GM19240 (cell line): Measurements from ENCODE around the gene GAL.

Experiments
- DNase-seq: peaks from one replicate; pipeline ENCODE4 v3.0.0; 2011; ENCODE audit warnings: low spot score; ENCODE audit not compliant: insufficient read length

GAL gene

GRCh38 chr11:68707527-68707926, 23.2 kb downstream of the GAL start:
- DNase-seq: no peak

DNA sequence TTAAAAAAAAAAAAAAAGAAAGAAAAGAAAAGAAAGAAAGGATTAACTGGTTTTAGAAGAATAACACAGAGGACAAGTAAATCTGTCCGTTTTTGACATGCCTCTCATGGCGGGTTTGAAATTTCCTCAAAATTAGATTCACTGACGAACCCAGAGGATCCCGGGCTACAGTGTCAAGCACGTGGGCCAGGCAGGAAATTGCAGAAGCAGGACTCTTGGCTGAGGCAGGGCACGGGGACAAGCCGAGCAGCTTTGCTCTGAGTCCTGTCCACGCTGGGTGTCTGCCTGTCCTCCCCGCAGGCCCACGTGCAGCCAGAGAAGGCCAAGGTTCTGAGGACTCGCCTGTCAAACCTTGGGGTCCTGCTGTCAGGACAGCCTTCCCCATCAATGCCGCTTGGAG, 24.7 kb downstream of the GAL start:
- DNase-seq: no peak

- no peak for DNase-seq
Measured at GRCh38 chr11:68710409-68710808, 26.1 kb downstream of the GAL start.

- no peak for DNase-seq
Measured at GRCh38 chr11:68711114-68711513, 26.8 kb downstream of the GAL start.

DNA sequence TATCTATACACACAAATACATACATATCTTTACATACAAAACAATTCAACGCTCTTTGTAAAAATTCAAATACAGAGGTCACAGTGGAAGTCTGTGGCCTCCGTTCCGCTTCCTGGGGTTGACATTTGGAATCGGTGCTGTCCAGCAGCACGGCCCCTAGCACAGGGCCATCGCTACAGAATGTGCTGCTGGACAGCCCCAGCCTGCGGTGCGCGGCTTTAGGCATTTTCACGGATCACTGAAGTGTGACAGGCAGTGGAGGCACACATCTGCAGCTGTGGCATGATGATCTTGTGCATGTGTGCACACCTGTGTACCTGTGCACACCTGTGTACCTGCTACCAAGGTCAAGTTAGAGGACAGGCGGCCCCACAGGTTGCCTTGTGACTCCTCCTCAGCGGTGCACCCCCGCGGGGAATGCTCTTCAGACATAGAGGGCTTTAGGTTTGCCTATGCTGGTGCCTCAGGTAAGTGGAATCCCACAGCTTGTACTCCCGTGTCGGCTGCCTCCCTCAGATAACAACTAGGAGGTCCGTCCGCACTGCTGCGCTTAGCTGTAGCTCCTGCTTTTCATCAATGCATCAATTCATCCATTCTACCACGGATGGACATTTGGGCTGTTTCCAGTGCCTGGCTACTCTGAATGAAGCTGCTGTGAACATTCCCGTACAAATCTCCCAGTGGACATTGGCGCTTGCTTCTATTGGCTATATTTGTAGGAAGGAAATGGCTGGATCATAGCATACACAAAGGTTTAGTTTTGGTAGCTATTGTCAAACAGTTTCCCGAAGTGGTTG, 29.9 kb downstream of the GAL start:
- no peak for DNase-seq

DNA sequence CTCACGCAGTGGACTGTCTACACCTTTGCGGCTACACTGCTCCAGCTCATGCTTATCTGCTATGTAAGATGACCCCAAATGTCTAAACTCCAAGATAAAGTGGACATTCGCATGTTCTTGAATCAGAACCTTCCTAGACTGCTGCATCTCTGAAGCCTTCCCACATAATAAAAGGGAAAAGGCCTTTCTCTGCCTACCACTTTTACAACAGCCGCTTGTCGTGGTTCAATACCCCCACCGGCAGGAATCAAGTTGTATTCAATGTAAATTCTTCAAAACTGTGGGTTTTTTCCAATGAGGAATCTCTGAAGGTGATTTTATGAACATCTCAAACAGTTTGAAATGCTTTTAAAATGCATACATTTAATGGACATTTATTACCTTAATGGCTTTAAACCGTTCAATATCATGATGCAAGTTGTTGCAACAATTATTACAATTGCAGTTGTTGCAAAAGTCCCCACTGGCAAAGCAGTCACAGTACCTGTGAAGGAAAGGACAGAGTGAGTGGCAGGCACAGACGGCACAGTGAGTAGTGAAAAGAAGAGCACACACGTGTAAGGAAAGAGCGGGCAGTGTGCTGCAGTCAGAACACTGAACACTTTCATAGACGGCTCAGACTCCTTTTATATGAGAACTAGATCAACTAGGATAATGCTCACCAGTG, 31.2 kb downstream of the GAL start:
- DNase-seq: no peak

GRCh38 chr11:68721075-68721474, 36.7 kb downstream of the GAL start:
- DNase-seq: no peak

DNA sequence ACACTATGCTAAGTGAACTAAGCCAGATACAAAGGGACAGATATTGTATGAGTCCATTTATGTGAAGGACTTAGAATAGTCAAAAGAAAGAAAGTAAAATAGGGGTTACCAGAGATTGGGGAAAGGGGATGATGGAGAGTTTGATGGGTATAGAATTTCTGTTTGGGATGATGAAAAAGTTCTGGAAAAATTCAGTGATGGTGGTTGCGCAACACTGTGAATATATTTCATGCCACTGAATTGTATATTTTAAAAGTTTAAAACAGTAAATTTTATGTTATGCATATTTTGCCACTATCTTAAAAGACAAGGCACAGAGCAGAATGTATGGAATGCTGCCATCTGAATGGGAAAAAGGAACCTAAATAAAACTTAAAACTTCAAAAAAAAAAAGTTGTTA, 37.8 kb downstream of the GAL start:
- no peak for DNase-seq

DNA sequence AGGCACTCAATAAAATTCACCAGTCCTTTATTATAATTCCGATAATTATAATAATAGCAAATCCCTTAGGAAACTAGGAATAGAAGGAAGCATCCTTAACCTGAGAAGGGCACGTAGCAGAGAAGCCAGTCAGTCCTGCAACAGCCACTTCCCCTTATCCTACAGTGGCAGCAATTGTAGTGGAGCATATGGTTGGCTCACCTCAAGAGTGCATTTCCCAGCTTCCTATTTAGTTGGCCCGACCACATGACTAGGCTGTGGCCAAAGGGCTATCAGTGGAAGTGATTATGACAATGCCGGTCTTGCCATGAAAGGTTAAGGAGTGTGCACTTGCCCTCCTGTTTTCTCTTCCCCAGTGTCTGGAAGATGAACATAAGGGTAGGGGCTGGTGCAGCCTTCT, 39.9 kb downstream of the GAL start:
- no peak for DNase-seq

GRCh38 chr11:68727783-68728182, 43.4 kb downstream of the GAL start:
- no peak for DNase-seq

- DNase-seq: no peak
Measured at GRCh38 chr11:68734111-68734510, 49.8 kb downstream of the GAL start.

DNA sequence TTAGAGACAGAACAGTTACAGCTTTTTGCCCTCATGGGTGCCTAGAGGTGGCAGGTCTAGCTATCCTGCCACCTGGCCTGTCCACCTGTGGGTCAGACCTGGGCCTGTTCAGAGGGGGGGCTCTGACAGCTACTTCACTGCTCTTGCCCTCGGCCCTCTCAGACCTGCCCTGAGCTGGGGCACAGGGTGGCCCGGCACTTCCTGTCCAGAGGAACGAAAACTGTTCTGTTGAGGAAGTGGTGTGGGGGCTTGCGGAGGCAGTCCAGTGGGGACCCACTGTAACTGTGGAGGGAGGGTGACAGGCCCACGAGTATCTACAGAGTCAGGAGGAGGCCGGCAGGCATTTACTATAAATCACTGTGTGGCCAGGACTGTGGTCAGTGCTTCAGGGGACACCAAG, 50.8 kb downstream of the GAL start:
- no peak for DNase-seq

DNA sequence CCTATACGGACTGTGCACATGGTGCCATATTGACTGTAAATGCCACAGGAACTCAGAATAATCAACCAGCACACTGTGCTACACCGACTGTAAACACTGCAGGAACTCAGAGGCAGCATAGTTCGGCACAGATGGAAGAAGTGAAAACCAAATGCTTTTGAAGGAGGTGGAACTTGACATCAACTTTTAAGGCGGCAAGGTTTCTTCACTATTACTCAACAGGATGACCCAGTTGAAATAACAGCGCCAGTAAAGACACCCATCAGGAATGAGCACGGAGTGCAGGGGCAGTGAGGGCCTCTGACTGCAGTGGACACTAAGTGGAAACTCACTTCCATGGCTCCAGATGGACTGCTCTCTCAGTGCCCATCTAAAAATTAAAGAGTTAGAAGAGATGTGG, 51.3 kb downstream of the GAL start:
- no peak for DNase-seq
